ENCODE results near the gene KIAA1217.

The KIAA1217 gene

GRCh38 chr10:24556750-24557742 lies 348.1 kb downstream of the KIAA1217 start:
- peak; percentile 41 for DNase-seq

GRCh38 chr10:24561453-24561852 lies 352.5 kb downstream of the KIAA1217 start:
- DNase-seq: no peak

- no peak for DNase-seq
Observed at GRCh38 chr10:24568042-24568441, 359.1 kb downstream of the KIAA1217 start.

GRCh38 chr10:24569330-24569796 lies 360.4 kb downstream of the KIAA1217 start:
- no peak for DNase-seq

- DNase-seq: peak; percentile 16
Observed at GRCh38 chr10:24569828-24570657, 361.1 kb downstream of the KIAA1217 start.

- DNase-seq: no peak
Observed at GRCh38 chr10:24570658-24571426, 361.9 kb downstream of the KIAA1217 start.

GRCh38 chr10:24571870-24572450 lies 363.0 kb downstream of the KIAA1217 start:
- no peak for DNase-seq

GRCh38 chr10:24574161-24574560 lies 365.2 kb downstream of the KIAA1217 start:
- DNase-seq: no peak

- DNase-seq: no peak
Observed at GRCh38 chr10:24574578-24575155, 365.7 kb downstream of the KIAA1217 start.

GRCh38 chr10:24575481-24576002 lies 366.6 kb downstream of the KIAA1217 start:
- DNase-seq: no peak

GRCh38 chr10:24579448-24579847 lies 370.5 kb downstream of the KIAA1217 start:
- no peak for DNase-seq

- DNase-seq: peak; percentile 5
Observed at GRCh38 chr10:24579906-24580305, 371.0 kb downstream of the KIAA1217 start.

GRCh38 chr10:24589265-24589664 lies 380.3 kb downstream of the KIAA1217 start:
- DNase-seq: no peak

GRCh38 chr10:24590697-24591457 lies 381.9 kb downstream of the KIAA1217 start:
- DNase-seq: no peak

- DNase-seq: no peak
Observed at GRCh38 chr10:24596217-24596930, 387.4 kb downstream of the KIAA1217 start.

- DNase-seq: no peak
Observed at GRCh38 chr10:24597426-24597825, 388.5 kb downstream of the KIAA1217 start.

Measured in NCI-H69 (cell line).